ENCODE data around the gene KIF26B.

Gene KIF26B

DNA sequence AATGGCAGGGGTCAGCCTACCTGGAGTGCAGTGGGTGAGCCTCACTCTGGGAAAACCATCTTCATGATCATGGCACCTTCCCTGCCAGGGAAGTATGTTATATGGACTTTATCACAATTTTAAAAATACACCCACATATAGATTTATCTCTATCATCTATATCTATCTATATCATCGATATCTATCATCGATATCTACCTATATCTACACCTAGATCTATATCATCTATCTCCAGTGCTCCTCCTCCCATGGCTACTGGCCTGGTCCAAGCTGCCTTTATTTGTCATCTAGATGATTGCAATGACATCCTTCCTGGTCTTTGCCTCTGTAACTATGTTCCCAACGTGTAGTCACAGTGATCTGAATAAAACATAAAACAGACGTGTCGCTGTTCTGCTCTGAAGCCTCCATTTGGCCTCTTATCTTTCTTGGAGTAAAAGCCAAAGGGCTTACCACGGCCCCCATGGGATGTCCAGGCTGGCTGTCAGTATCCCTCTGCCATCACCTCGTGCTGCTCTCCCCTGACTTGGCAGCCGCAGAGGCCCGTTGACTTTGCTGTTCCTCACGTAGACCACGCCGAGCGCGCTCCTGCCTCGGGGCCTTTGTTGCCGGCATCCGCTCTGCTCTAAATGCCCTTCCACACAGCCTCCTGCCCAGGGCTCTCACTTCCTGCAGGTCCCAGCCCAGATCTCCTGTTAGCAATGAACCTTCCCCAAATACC, 20.6 kb upstream of the KIF26B start:
- no peak for DNase-seq

- DNase-seq = no peak
Observed at GRCh38 chr1:245142171-245142798, 12.5 kb upstream of the KIF26B start.

DNA sequence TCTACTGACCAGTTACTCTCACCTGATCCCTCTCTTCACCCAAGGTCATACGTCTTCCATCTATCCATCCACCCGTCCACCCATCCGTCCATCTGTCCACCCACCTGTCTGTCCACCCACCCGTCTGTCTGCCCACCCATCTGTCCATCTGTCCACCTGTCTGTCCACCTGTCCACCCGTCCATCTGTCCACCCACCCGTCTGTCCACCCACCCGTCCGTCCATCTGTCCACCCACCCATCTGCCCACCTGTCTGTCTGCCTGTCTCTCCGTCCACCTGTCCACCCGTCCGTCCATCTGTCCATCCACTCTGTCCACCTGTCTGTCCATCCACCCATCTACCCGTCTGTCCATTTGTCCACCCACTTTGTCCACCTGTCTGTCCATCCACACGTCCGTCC, 11.8 kb upstream of the KIF26B start:
- DNase-seq = no peak

DNA sequence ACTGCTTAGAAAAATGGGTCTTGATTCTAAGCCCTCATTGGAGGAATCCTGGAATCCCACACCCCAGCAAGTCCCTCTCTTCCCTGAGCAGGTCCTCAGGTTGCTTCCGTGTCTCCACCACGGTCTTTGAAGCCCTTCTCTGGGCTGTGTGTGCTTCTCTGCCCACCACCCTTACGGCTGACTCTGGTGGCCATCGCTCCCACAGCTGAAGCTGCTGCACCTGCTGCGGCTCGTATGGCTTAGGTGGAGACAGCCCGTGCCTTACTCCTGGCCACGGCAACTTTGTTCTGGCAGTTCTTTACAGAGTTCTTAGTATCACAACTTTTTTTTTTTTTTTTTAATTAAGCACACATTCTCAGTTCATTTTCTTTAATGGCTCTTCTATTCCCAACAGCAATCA, 10.9 kb upstream of the KIF26B start:
- DNase-seq = no peak

DNA sequence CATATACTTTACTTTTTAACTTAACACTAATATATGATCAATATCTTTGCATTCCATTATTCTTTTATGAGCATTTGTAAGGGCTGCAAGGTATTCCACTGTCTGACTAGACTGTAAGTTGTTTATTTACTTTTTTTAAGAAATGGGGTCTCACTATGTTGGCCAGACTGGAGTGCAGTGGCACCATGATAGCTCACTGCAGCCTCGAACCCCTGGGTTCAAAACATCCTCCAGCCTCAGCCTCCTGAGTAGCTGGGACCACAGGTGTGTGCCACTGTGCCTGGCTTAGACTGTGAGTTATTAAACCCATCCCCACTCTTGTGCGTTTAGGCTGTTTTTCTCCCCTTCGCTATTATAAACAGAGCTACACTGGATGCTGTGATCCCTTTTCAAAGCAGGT, 6.7 kb upstream of the KIF26B start:
- no peak for DNase-seq

DNA sequence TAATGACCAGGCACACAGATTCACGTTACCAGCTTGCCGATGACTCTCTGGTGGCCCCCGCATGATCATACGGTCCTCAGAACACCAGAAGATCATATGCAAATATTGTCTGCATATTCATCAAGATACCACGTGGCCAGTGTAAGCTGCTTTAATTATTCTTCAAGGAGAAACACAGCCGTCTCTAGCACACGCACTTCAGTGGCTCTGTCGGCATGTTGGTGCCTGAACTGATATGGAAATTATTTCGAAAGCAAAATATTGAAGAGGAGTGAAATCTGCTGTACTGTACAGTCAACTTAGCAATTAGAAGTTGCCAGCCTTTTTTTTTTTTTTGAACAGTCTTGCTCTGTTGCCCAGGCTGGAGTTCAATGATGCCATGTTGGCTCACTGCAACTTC, 5.9 kb upstream of the KIF26B start:
- no peak for DNase-seq

- peak; percentile 88 for DNase-seq
Observed at GRCh38 chr1:245153081-245153551, 1.7 kb upstream of the KIF26B start.

DNA sequence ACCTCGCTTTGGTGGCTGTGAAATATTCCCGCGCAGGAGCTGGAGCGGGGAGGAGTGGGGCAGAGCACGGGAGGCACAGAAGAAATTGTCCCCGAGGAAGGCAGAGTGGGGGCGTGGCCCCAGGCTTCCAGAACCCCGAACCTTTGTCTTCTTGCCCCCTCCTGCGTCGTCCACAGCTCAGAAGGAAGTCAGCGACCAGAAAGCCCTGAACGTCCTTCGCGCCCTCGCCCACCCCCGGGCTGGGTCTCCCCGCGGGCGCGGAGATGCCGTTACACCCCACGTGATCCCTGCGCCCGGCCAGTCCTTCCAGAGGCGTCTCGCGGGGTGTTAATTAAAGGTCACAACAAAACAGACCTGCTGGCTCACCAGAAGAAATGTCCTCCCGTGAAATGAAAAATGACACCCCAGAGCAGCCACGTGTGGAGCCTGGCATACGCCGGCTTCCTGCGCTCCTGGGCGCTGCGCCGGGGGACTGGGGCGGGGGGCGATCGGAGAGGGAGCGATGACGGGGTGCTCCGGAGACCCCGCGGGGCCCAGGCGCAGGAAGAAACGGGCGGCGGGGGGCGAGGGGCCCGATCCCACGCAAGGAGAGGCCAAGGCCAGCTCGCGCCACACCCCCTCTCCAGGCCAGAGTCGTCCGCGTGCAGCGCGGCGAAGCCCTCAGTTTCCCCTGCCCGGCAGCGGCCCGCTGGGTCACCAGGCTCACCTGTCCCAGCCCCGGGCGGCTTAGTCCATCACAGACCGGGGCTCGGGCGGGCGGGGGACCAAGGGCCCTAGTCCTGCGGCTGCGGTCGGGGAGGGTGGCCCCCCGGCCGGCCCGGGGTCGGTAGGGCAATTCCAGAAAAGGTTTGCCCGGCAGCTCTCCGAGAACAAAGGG, 995 bp upstream of the KIF26B start:
- peak; percentile 21 for DNase-seq

DNA sequence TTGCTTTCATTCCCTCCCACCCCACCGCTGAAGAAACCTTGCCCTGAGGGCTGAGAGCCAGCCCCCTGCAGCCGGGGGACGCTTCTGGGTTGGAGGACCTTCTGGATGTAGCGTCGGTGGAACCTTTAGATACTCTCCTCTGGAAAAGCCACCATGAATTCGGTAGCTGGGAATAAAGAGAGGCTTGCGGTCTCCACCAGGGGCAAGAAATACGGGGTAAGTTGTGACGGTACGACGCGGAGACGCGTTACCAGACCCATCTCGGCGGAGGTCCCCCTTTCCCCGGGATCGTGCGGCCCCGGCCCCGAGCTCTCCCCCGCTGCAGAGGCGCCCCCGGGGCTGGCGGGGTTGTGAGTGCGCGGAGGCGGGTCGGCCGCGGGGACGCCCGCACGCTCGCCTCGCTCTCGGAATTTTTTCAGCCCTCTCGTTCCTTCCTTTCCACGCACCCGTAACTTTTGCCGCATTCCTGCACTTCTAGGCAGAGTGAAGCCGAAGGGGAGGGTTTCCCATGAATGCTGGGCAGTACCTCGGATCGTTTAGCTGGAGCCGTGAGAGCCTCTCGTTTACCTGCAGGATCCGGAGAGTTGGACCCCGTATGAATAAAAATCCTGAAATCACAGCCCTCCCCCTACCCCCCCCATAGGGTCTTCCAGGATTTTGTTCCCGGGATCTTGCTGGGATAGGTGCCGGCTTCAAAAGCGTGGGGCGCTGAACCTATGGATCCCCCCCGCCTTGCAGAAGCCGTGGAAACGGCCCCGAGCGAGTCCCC, 671 bp downstream of the KIF26B start:
- peak; percentile 24 for DNase-seq

- DNase-seq = peak; percentile 89
Observed at GRCh38 chr1:245156041-245156735, 1.4 kb downstream of the KIF26B start.

DNA sequence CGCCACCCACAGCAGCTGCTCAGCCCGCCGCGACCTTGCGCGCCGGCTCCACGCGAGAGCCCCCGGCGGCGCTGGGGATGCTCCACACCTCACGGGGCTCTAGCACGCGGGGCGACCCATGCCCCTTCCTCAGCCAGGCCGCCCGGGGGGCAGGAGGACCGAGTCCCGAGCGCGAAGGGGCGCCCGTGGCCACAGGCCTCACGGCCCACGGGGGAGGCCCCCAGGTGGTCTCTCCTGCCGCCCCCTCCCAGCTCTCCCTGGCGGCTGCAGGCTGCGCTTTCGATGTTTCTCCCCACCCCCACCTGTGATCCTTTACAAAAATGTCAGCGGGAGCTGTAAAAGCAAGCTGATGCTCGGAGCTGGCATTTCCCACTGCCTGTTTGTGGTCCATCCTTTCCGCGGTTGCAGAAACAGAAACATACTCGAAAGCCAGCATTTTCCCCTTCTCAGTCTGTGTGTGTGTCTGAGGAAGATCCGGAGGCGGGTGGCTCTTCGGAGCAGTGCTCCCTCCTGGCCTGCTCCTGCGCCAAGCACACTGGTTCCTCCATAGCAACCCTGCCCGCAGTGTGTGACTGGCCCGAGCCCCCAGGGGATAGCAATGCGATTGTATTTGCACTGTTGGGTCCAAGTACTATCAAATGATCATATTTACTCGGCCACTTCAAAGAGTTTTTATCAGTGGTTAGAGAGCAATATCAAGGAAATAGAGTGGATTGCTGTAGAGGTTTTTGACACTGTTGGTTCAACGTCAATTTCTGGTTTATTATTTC, 2.1 kb downstream of the KIF26B start:
- peak; percentile 21 for DNase-seq

DNA sequence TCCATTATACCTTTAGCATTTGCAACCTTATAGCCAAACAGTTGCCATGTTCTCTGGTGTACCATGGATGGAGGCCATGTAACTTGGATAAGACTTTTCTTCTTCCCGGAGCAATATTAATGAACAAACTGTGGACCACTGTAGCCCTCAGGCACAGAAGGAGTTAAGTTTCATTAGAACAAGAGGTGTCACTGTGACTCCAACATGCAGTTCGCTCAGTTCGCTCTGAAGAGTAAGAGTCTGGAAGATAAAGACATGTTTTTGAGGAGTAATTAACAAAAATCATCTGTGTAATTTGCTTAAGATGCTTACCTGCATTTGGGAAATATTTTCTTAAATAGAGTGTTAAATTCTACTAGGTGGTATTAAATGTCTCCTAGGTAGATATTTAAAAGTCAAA, 4.1 kb downstream of the KIF26B start:
- DNase-seq = no peak

DNA sequence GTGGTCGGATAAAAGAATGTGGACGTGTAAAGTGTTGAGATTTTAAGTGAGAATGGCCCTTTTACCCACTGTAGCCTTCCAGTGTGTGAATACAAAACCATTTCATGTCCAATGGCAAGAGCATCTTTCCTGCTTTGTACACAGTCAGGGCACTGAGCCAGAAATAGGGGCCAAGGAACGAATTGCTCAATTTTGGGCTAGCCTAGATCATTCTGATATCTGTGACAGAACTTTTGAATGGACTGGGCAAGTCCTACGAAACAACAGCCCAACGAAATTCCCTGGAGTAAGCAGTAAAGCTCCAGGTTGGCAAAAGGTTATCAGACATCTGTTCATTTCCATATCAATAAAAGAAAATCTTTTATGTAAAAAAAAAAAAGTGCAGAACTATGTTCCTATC, 5.5 kb downstream of the KIF26B start:
- no peak for DNase-seq

- DNase-seq = no peak
Observed at GRCh38 chr1:245160741-245161400, 6.1 kb downstream of the KIF26B start.

- no peak for DNase-seq
Observed at GRCh38 chr1:245161866-245162265, 7.1 kb downstream of the KIF26B start.

GRCh38 chr1:245166471-245166885, 11.7 kb downstream of the KIF26B start:
- no peak for DNase-seq

DNA sequence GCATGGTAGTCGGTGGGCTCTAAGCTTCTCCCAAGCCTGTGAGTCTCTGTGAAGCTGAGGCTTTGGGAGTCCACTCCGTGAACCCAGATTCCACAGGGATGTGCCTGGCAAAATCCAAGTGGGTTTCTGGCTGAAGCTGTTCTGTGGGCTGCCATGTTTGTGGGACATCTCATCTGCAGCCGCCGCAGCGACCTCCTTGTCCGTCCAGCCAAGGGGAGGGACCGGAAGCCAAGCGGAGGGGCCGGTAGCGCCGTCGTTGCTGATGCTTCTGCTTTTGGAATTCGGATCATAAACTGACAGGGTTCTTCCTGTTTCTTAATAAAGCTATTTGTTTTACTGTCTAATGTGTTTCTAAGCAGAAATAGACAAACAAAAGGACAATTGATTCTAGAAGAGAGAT, 13.3 kb downstream of the KIF26B start:
- DNase-seq = peak; percentile 60

GRCh38 chr1:245168906-245169305, 14.1 kb downstream of the KIF26B start:
- DNase-seq = no peak

DNA sequence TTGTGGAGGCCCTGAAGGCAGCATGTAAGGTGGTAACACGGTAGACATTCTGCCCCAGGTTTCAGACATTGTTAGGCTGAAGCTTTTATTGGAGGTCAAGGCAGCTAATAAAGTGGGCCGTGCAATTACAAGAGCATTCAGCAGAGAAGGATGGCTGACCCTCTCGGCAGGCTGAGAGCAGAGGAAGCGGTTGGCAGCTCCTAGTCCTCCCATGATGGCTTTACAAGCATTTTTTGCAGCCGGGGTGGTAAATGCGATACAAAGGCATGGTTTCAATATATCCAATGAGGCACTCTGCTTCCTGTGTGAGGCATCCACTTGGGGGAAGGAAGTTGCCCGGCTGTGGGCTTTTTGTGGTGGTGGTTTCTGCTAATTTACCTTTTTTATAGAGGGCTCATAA, 14.6 kb downstream of the KIF26B start:
- no peak for DNase-seq

GRCh38 chr1:245172026-245172425, 17.2 kb downstream of the KIF26B start:
- no peak for DNase-seq

- no peak for DNase-seq
Observed at GRCh38 chr1:245172829-245173228, 18.0 kb downstream of the KIF26B start.
